GM04504 (cell line): ENCODE results near the gene ADGRD2.

Source experiments
- DNase-seq: peaks from one replicate; pipeline ENCODE4 v3.0.0-alpha.2; 2012; ENCODE audit warnings: low read depth

ADGRD2 gene

GRCh38 chr9:124511891-124512805 lies 61.9 kb downstream of the ADGRD2 start:
- no peak for DNase-seq

GRCh38 chr9:124512806-124513204 lies 62.6 kb downstream of the ADGRD2 start:
- DNase-seq, result no peak

- DNase-seq, result no peak
Measured at GRCh38 chr9:124513376-124513994, 63.2 kb downstream of the ADGRD2 start.

GRCh38 chr9:124514125-124514524 lies 63.9 kb downstream of the ADGRD2 start:
- DNase-seq, result no peak

- DNase-seq, result no peak
Measured at GRCh38 chr9:124514874-124515273, 64.6 kb downstream of the ADGRD2 start.

- no peak for DNase-seq
Measured at GRCh38 chr9:124517600-124517999, 67.3 kb downstream of the ADGRD2 start.

GRCh38 chr9:124518116-124518515 lies 67.9 kb downstream of the ADGRD2 start:
- no peak for DNase-seq

- DNase-seq, result no peak
Measured at GRCh38 chr9:124520206-124520596, 70.0 kb downstream of the ADGRD2 start.

GRCh38 chr9:124521142-124521541 lies 70.9 kb downstream of the ADGRD2 start:
- no peak for DNase-seq

- DNase-seq, result no peak
Measured at GRCh38 chr9:124522121-124523098, 72.2 kb downstream of the ADGRD2 start.

GRCh38 chr9:124526174-124526573 lies 75.9 kb downstream of the ADGRD2 start:
- DNase-seq, result no peak

GRCh38 chr9:124527781-124528180 lies 77.5 kb downstream of the ADGRD2 start:
- DNase-seq, result no peak
